ENCODE results near the gene ST6GAL1. TPM values are rescaled to one million over a fixed set of nuclear protein-coding genes. Genes with fewer than 3 reads are reported as not detected.
A peak's percentile ranks its signal among the peaks of the same experiment; 100 is the strongest.
"Not testable (repeated sequence)": the region's sequence is repeated elsewhere in the genome, so short reads cannot be mapped to it uniquely, and the experiment has no call there.

ST6GAL1 gene
- total RNA-seq, 1 experiment from 2014 or later, result 5.6 TPM

- H3K27me3 ChIP-seq, result no peaks in the 10 kb centered on the region
- H3K9me3 ChIP-seq, result peaks cover 6% of the 10 kb centered on the region
- no peak for DNase-seq
- H3K36me3 ChIP-seq, result no peaks in the 10 kb centered on the region
- no peak overlapping the region for H3K4me3 ChIP-seq
Measured at GRCh38 chr3:187039100-187039722, 108.9 kb downstream of the ST6GAL1 start.

GRCh38 chr3:187039723-187040414, 109.5 kb downstream of the ST6GAL1 start:
- Histone ChIP-seq H3K4me3 (no peak overlapping the region), H3K9me3 (peaks cover 3% of the 10 kb centered on the region)
- no peak for DNase-seq

GRCh38 chr3:187040516-187041361, 110.4 kb downstream of the ST6GAL1 start:
- DNase-seq, result peak; percentile 32
- no peaks in the 10 kb centered on the region for H3K27me3 ChIP-seq

More at GRCh38 chr3:187039723-187040414, 109.5 kb downstream of the ST6GAL1 start:
- Histone ChIP-seq H3K27me3 (no peaks in the 10 kb centered on the region), H3K36me3 (no peaks in the 10 kb centered on the region)

GRCh38 chr3:187041362-187042307, 111.3 kb downstream of the ST6GAL1 start:
- DNase-seq, result no peak
- H3K36me3 ChIP-seq, result no peaks in the 10 kb centered on the region
- H3K9me3 ChIP-seq, result no peaks in the 10 kb centered on the region

More at GRCh38 chr3:187040516-187041361, 110.4 kb downstream of the ST6GAL1 start:
- Histone ChIP-seq H3K36me3 (no peaks in the 10 kb centered on the region), H3K9me3 (no peaks in the 10 kb centered on the region), H3K4me3 (no peak overlapping the region)

GRCh38 chr3:187042346-187042745, 112.0 kb downstream of the ST6GAL1 start:
- H3K36me3 ChIP-seq, result no peaks in the 10 kb centered on the region
- H3K9me3 ChIP-seq, result no peaks in the 10 kb centered on the region
- H3K27me3 ChIP-seq, result no peaks in the 10 kb centered on the region
- no peak for DNase-seq
- no peak overlapping the region for H3K4me3 ChIP-seq

More at GRCh38 chr3:187041362-187042307, 111.3 kb downstream of the ST6GAL1 start:
- H3K4me3 ChIP-seq, result no peak overlapping the region
- H3K27me3 ChIP-seq, result no peaks in the 10 kb centered on the region

GRCh38 chr3:187042874-187043458, 112.6 kb downstream of the ST6GAL1 start:
- Histone ChIP-seq H3K4me3 (no peak overlapping the region), H3K36me3 (no peaks in the 10 kb centered on the region), H3K9me3 (no peaks in the 10 kb centered on the region), H3K27me3 (no peaks in the 10 kb centered on the region)
- DNase-seq, result no peak

GRCh38 chr3:187044206-187044605, 113.9 kb downstream of the ST6GAL1 start:
- no peak for DNase-seq

GRCh38 chr3:187044867-187045552, 114.7 kb downstream of the ST6GAL1 start:
- DNase-seq, result no peak
- Histone ChIP-seq H3K9me3 (no peaks in the 10 kb centered on the region), H3K36me3 (no peaks in the 10 kb centered on the region), H3K27me3 (no peaks in the 10 kb centered on the region), H3K4me3 (no peak overlapping the region)

More at GRCh38 chr3:187044206-187044605, 113.9 kb downstream of the ST6GAL1 start:
- Histone ChIP-seq H3K9me3 (no peaks in the 10 kb centered on the region), H3K36me3 (no peaks in the 10 kb centered on the region), H3K27me3 (no peaks in the 10 kb centered on the region), H3K4me3 (no peak overlapping the region)

- no peaks in the 10 kb centered on the region for H3K36me3 ChIP-seq
- no peak for DNase-seq
- no peaks in the 10 kb centered on the region for H3K9me3 ChIP-seq
- H3K27me3 ChIP-seq, result no peaks in the 10 kb centered on the region
- H3K4me3 ChIP-seq, result no peak overlapping the region
Measured at GRCh38 chr3:187046033-187046432, 115.7 kb downstream of the ST6GAL1 start.

GRCh38 chr3:187049462-187050101, 119.3 kb downstream of the ST6GAL1 start:
- H3K27me3 ChIP-seq, result no peaks in the 10 kb centered on the region
- DNase-seq, result no peak
- H3K9me3 ChIP-seq, result no peaks in the 10 kb centered on the region; the same call in 1 of the 2 replicates
- H3K4me3 ChIP-seq, result no peak overlapping the region
- no peaks in the 10 kb centered on the region for H3K36me3 ChIP-seq

GRCh38 chr3:187051066-187051465, 120.7 kb downstream of the ST6GAL1 start:
- no peak overlapping the region for H3K4me3 ChIP-seq
- no peaks in the 10 kb centered on the region for H3K36me3 ChIP-seq
- H3K9me3 ChIP-seq, result peaks cover 3% of the 10 kb centered on the region; the same call in 1 of the 2 replicates
- H3K27me3 ChIP-seq, result no peaks in the 10 kb centered on the region
- DNase-seq, result no peak

GRCh38 chr3:187051724-187052366, 121.5 kb downstream of the ST6GAL1 start:
- no peak overlapping the region for H3K4me3 ChIP-seq
- peaks cover 4% of the 10 kb centered on the region; the same call in 1 of the 2 replicates for H3K9me3 ChIP-seq
- no peaks in the 10 kb centered on the region for H3K36me3 ChIP-seq
- no peak for DNase-seq
- no peaks in the 10 kb centered on the region for H3K27me3 ChIP-seq

- H3K27me3 ChIP-seq, H3K4me3 ChIP-seq, H3K9me3 ChIP-seq, DNase-seq, H3K36me3 ChIP-seq: not testable (repeated sequence)
Measured at GRCh38 chr3:187052427-187052826, 122.1 kb downstream of the ST6GAL1 start.

- not testable (repeated sequence) for DNase-seq, H3K27me3 ChIP-seq, H3K36me3 ChIP-seq, H3K4me3 ChIP-seq
- peaks cover 12% of the 10 kb centered on the region for H3K9me3 ChIP-seq
Measured at GRCh38 chr3:187054433-187054832, 124.1 kb downstream of the ST6GAL1 start.
